Naive thymus-derived CD4-positive, alpha-beta T cell (primary cell): ENCODE measurements around the gene DNAJC10. TPM values are rescaled to one million over a fixed set of nuclear protein-coding genes. Genes with fewer than 3 reads are reported as not detected.
A peak's percentile ranks its signal among the peaks of the same experiment; 100 is the strongest.
"Not testable (repeated sequence)": the region's sequence is repeated elsewhere in the genome, so short reads cannot be mapped to it uniquely, and the experiment has no call there.

ENCODE experiments used
- ATAC-seq: fragments of 150-1000 bp; cut with Tn5 transposase; 2 replicates; pipeline ENCODE4 v1.10.0; 2021; ENCODE audit warnings: mild to moderate bottlenecking, moderate library complexity
- CTCF ChIA-PET: fragments of 350-600 bp; sonication (Branson Sonifier 250); formaldehyde crosslinking; loops from one replicate; lab custom pipeline; 2021; ENCODE audit warnings: antibody characterized with exemption; lab: Charles Lee
- POLR2A ChIA-PET: fragments of 350-600 bp; sonication (Branson Sonifier 250); formaldehyde crosslinking; loops from one replicate; lab custom pipeline; 2021; ENCODE audit warnings: antibody characterized with exemption, inconsistent platforms; lab: Charles Lee
- DNase-seq, 9 donors: peaks; one replicate each; pipeline versions ENCODE4 v3.0.0 to v3.0.0-alpha.2; 2020 to 2022; ENCODE audit warnings: mixed read lengths in 1 of 9
- H3K27ac ChIP-seq: one replicate; pipeline ENCODE4 v1.7.0; 2013; ENCODE audit warnings: mild to moderate bottlenecking, low read depth, low read length, moderate library complexity
- H3K27me3 ChIP-seq, 2 donors: one replicate each; pipeline ENCODE4 v1.7.0; 2013; ENCODE audit warnings: low read length in 2 of 2, mild to moderate bottlenecking in 2 of 2, moderate library complexity in 2 of 2; ENCODE audit not compliant: control insufficient read depth in 2 of 2, insufficient read depth in 2 of 2
- H3K36me3 ChIP-seq, 3 experiments: 1 replicate in 2 of 3; 2 replicates in 1 of 3; pipeline ENCODE4 v1.7.0; 2013; ENCODE audit warnings: low read length in 3 of 3, mild to moderate bottlenecking in 3 of 3, moderate library complexity in 1 of 3; ENCODE audit not compliant: insufficient read depth in 3 of 3, control insufficient read depth in 2 of 3
- H3K4me1 ChIP-seq, 2 donors: one replicate each; pipeline ENCODE4 v1.7.0; 2013; ENCODE audit warnings: low read length in 2 of 2, mild to moderate bottlenecking in 2 of 2, moderate library complexity in 1 of 2; ENCODE audit not compliant: control insufficient read depth in 2 of 2, insufficient read depth in 2 of 2
- H3K4me3 ChIP-seq: 2 replicates; pipeline ENCODE4 v1.7.0; 2013; ENCODE audit warnings: mild to moderate bottlenecking, low read length
- H3K9me3 ChIP-seq, 3 experiments: 1 replicate in 2 of 3; 2 replicates in 1 of 3; pipeline ENCODE4 v1.7.0; 2013; ENCODE audit warnings: low read length in 3 of 3; ENCODE audit not compliant: control insufficient read depth in 2 of 3
- H3K27ac Mint-ChIP-seq, 9 donors: one replicate each; pipeline ENCODE4 v1.8.0; 2020 to 2022; ENCODE audit warnings: mixed read lengths in 9 of 9, mild to moderate bottlenecking in 8 of 9, moderate library complexity in 5 of 9, inconsistent platforms in 2 of 9
- H3K27me3 Mint-ChIP-seq, 5 donors: one replicate each; pipeline ENCODE4 v1.8.0; 2021 to 2022; ENCODE audit warnings: mixed read lengths in 5 of 5, mild to moderate bottlenecking in 1 of 5
- H3K36me3 Mint-ChIP-seq, 5 donors: one replicate each; pipeline ENCODE4 v1.8.0; 2020 to 2022; ENCODE audit warnings: mixed read lengths in 5 of 5, mild to moderate bottlenecking in 3 of 5, inconsistent platforms in 1 of 5
- H3K4me1 Mint-ChIP-seq, 7 donors: one replicate each; pipeline ENCODE4 v1.8.0; 2020 to 2022; ENCODE audit warnings: mixed read lengths in 7 of 7, mild to moderate bottlenecking in 3 of 7, inconsistent platforms in 1 of 7
- H3K4me3 Mint-ChIP-seq, 10 donors: one replicate each; pipeline ENCODE4 v1.8.0; 2020 to 2022; ENCODE audit warnings: mild to moderate bottlenecking in 10 of 10, mixed read lengths in 10 of 10, moderate library complexity in 6 of 10, inconsistent platforms in 2 of 10
- H3K9me3 Mint-ChIP-seq, 11 donors: one replicate each; pipeline ENCODE4 v1.8.0; 2020 to 2022; ENCODE audit warnings: mixed read lengths in 11 of 11, mild to moderate bottlenecking in 4 of 11, inconsistent platforms in 1 of 11, moderate library complexity in 1 of 11
- intact Hi-C, 2 donors: fragments of 100-400 bp; cut with micrococcal nuclease; formaldehyde crosslinking; loops; one replicate each; pipeline ENCODE4 v1.15.1; 2023
- polyA plus RNA-seq, 2 donors: library from polyadenylated mRNA; unstranded; fragments of 300-500 nt; fragmentation: Illumina TruSeq; gene quantifications; one replicate each; pipeline ENCODE4 v1.2.3, GENCODE V29; 2021
- total RNA-seq, 6 experiments: library from RNA in 5 of 6; stranded (reverse) in 5 of 6; gene quantifications; 1 replicate in 5 of 6; 2 replicates in 1 of 6; pipeline ENCODE4 v1.2.3 and lab custom pipeline; 2021 to 2026

Gene DNAJC10
- total and polyA plus RNA-seq, 7 experiments from 2014 or later, result 35.9 to 70.4 (median 52.8) TPM

GRCh38 chr2:182745894-182746293, 29.8 kb downstream of the DNAJC10 start:
- H3K27me3 ChIP-seq, H3K4me1 ChIP-seq, H3K9me3 Mint-ChIP-seq, intact Hi-C loops, H3K27ac ChIP-seq, H3K27me3 Mint-ChIP-seq, H3K4me1 Mint-ChIP-seq, H3K4me3 ChIP-seq, POLR2A ChIA-PET, H3K9me3 ChIP-seq, ATAC-seq, CTCF ChIA-PET, H3K27ac Mint-ChIP-seq, DNase-seq, H3K4me3 Mint-ChIP-seq: not testable (repeated sequence)
- H3K36me3 Mint-ChIP-seq, result peaks cover 33 to 68% (median 53%) of the 10 kb centered on the region in 5 donors
- peaks cover 4 to 45% (median 12%) of the 10 kb centered on the region in 3 experiments for H3K36me3 ChIP-seq

DNA sequence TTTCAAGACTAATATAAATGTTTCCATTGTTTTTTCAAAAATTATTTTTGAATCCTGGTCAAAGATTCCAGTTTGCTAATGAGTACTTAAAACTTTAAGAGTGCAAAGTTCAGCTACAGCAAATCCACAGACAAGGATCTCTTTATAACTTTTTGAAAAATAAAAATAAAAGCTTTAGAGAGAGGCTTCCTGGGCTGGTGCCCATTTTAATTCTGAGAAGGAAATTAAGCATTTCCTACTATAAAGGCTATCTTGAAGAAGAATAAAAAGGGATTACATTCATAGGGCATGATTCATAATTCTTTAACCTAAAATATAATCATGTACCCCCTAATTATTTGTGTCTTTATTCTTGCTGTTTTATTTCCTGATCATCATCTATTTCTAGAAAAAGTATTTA, 38.2 kb downstream of the DNAJC10 start:
- peaks cover 18 to 58% (median 33%) of the 10 kb centered on the region in 5 donors for H3K36me3 Mint-ChIP-seq
- H3K4me3 Mint-ChIP-seq, result no peak overlapping the region
- Histone ChIP-seq H3K27ac (no peak overlapping the region), H3K27me3 (no peaks in the 10 kb centered on the region), H3K4me3 (no peak overlapping the region), H3K4me1 (no peaks in the 10 kb centered on the region), H3K36me3 (peaks cover 0 to 45% (median 9%) of the 10 kb centered on the region in 3 experiments), H3K9me3 (no peaks in the 10 kb centered on the region)
- CTCF ChIA-PET, result interaction anchor here (1.0 kb wide), 1 partner anchor 88 kb away, joined by 8 read pairs; no protein-coding TSS in a partner anchor
- ATAC-seq, result no peak
- intact Hi-C loops, result no loop called here
- H3K27me3 Mint-ChIP-seq, result no peaks in the 10 kb centered on the region
- no peak for DNase-seq
- no peak overlapping the region for H3K27ac Mint-ChIP-seq
- H3K9me3 Mint-ChIP-seq, result no peaks in the 10 kb centered on the region
- POLR2A ChIA-PET, result no interaction called here
- no peaks in the 10 kb centered on the region for H3K4me1 Mint-ChIP-seq

- ATAC-seq (no peak), DNase-seq (no peak)
- no peaks in the 10 kb centered on the region for H3K4me1 ChIP-seq
- Mint-ChIP-seq H3K4me3 (no peak overlapping the region), H3K4me1 (peaks cover 0 to 8% (median 0%) of the 10 kb centered on the region in 7 donors), H3K27me3 (no peaks in the 10 kb centered on the region), H3K9me3 (no peaks in the 10 kb centered on the region), H3K27ac (no peak overlapping the region), H3K36me3 (peaks cover 17 to 49% (median 26%) of the 10 kb centered on the region in 5 donors)
- POLR2A ChIA-PET, result no interaction called here
- peaks cover 0 to 56% (median 6%) of the 10 kb centered on the region in 3 experiments for H3K36me3 ChIP-seq
- H3K27ac ChIP-seq, result no peak overlapping the region
- no peaks in the 10 kb centered on the region for H3K9me3 ChIP-seq
- intact Hi-C loops, result no loop called here
- H3K4me3 ChIP-seq, result no peak overlapping the region
- H3K27me3 ChIP-seq, result no peaks in the 10 kb centered on the region
- CTCF ChIA-PET, result no interaction called here
Measured at GRCh38 chr2:182758379-182758778, 42.3 kb downstream of the DNAJC10 start.

DNA sequence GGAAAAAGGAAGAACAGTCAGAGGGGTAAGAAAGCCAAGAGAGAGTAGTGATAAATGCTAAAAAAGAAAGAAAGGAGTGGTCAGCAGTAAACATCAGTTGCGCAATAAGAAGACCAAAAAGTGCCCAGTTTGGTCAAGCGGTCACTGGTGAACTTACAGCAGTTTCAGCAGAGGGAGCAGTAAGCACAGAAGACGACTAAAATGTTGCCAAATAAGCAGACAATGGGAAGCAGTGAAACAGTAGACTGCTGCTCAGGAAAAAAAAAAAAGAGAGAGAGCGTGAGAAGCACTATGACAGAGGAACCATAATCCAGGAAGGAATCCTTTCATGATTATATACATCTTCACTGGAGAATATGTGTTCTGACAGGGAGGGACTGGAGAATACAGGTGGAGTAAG, 45.8 kb downstream of the DNAJC10 start:
- Mint-ChIP-seq H3K36me3 (peaks cover 12 to 67% (median 47%) of the 10 kb centered on the region in 5 donors), H3K4me1 (peaks cover 0 to 8% (median 0%) of the 10 kb centered on the region in 7 donors), H3K9me3 (no peaks in the 10 kb centered on the region), H3K4me3 (no peak overlapping the region), H3K27ac (peak overlapping the region in 1 of 9 donors; percentile 21), H3K27me3 (no peaks in the 10 kb centered on the region)
- no peaks in the 10 kb centered on the region for H3K4me1 ChIP-seq
- ATAC-seq (no peak), DNase-seq (no peak)
- H3K4me3 ChIP-seq, result no peak overlapping the region
- CTCF ChIA-PET, result no interaction called here
- POLR2A ChIA-PET, result no interaction called here
- intact Hi-C loops, result loop anchor here in 1 of 2 donors (2.0 kb wide), 1 partner anchor 219 kb away; no protein-coding TSS in a partner anchor
- no peaks in the 10 kb centered on the region for H3K27me3 ChIP-seq
- no peaks in the 10 kb centered on the region for H3K9me3 ChIP-seq
- peaks cover 0 to 68% (median 6%) of the 10 kb centered on the region in 3 experiments for H3K36me3 ChIP-seq
- no peak overlapping the region for H3K27ac ChIP-seq

GRCh38 chr2:182763311-182763912, 47.4 kb downstream of the DNAJC10 start:
- Mint-ChIP-seq H3K4me3 (no peak overlapping the region), H3K4me1 (peaks cover 0 to 8% (median 0%) of the 10 kb centered on the region in 7 donors), H3K9me3 (peaks cover 0 to 9% (median 4%) of the 10 kb centered on the region in 11 donors), H3K36me3 (peaks cover 21 to 75% (median 62%) of the 10 kb centered on the region in 5 donors), H3K27me3 (no peaks in the 10 kb centered on the region), H3K27ac (no peak overlapping the region)
- H3K4me1 ChIP-seq, result no peaks in the 10 kb centered on the region
- H3K9me3 ChIP-seq, result no peaks in the 10 kb centered on the region
- H3K27ac ChIP-seq, result no peak overlapping the region
- H3K4me3 ChIP-seq, result no peak overlapping the region
- H3K27me3 ChIP-seq, result no peaks in the 10 kb centered on the region
- ATAC-seq, result no peak
- ChIA-PET CTCF (interaction anchor here (0.6 to 1.0 kb wide), 3 partner anchors 216 to 346 kb away, joined by 3 to 4 read pairs (median 3); no protein-coding TSS in a partner anchor), POLR2A (no interaction called here)
- intact Hi-C loops, result loop anchor here in 1 of 2 donors (2.0 kb wide), 1 partner anchor 217 kb away; no protein-coding TSS in a partner anchor
- DNase-seq, result no peak
- peaks cover 0 to 68% (median 6%) of the 10 kb centered on the region in 3 experiments for H3K36me3 ChIP-seq

- Mint-ChIP-seq H3K4me1 (peaks cover 0 to 8% (median 0%) of the 10 kb centered on the region in 7 donors), H3K4me3 (no peak overlapping the region), H3K27ac (no peak overlapping the region), H3K36me3 (peaks cover 28 to 86% (median 78%) of the 10 kb centered on the region in 5 donors), H3K27me3 (no peaks in the 10 kb centered on the region), H3K9me3 (peaks cover 0 to 41% (median 22%) of the 10 kb centered on the region in 11 donors)
- CTCF ChIA-PET, result no interaction called here
- no peaks in the 10 kb centered on the region for H3K27me3 ChIP-seq
- intact Hi-C loops, result loop anchor here in 1 of 2 donors (2.0 kb wide), 1 partner anchor 328 kb away; no protein-coding TSS in a partner anchor
- no peaks in the 10 kb centered on the region for H3K4me1 ChIP-seq
- H3K4me3 ChIP-seq, result no peak overlapping the region
- no peak overlapping the region for H3K27ac ChIP-seq
- DNase-seq (no peak), ATAC-seq (no peak)
- no peaks in the 10 kb centered on the region for H3K9me3 ChIP-seq
- peaks cover 0 to 48% (median 2%) of the 10 kb centered on the region in 3 experiments for H3K36me3 ChIP-seq
- POLR2A ChIA-PET, result no interaction called here
Measured at GRCh38 chr2:182766626-182767025, 50.6 kb downstream of the DNAJC10 start.
